Astrocyte (in vitro differentiated cells and primary cell): ENCODE results near the gene NBEA. TPM values are rescaled to one million over a fixed set of nuclear protein-coding genes. Genes with fewer than 3 reads are reported as not detected.
"Not testable (repeated sequence)": the region's sequence is repeated elsewhere in the genome, so short reads cannot be mapped to it uniquely, and the experiment has no call there.

Experiments
- DNase-seq: peaks from one replicate; pipeline ENCODE4 v3.0.0-alpha.2; 2010; ENCODE audit warnings: low read depth
- FAIRE-seq: peaks from 2 replicates; lab custom pipeline; 2011; peaks lifted over from hg19 to GRCh38; lab: Jason Lieb, UNC
- H2AFZ ChIP-seq: 2 replicates; pipeline ENCODE4 v1.6.0; 2012; ENCODE audit warnings: low read depth, low read length, inconsistent platforms
- H3K27ac ChIP-seq: 2 replicates; pipeline ENCODE4 v1.5.1; 2011; ENCODE audit warnings: low read depth, low read length, inconsistent platforms
- H3K27me3 ChIP-seq: 2 replicates; pipeline ENCODE4 v1.6.0; 2011; ENCODE audit warnings: low read length, inconsistent platforms; ENCODE audit not compliant: insufficient read depth
- H3K36me3 ChIP-seq: 2 replicates; pipeline ENCODE4 v1.5.1; 2011; ENCODE audit warnings: low read length, inconsistent platforms; ENCODE audit not compliant: insufficient read depth
- H3K4me1 ChIP-seq: 2 replicates; pipeline ENCODE4 v1.5.1; 2011; ENCODE audit warnings: low read length, inconsistent platforms; ENCODE audit not compliant: insufficient read depth
- H3K4me2 ChIP-seq: 2 replicates; pipeline ENCODE4 v1.6.0; 2012; ENCODE audit warnings: low read length, inconsistent platforms
- H3K4me3 ChIP-seq: 2 replicates; pipeline ENCODE4 v1.5.1; 2011; ENCODE audit warnings: low read depth, mild to moderate bottlenecking, low read length, inconsistent platforms; ENCODE audit not compliant: insufficient read depth
- H3K79me2 ChIP-seq: 2 replicates; pipeline ENCODE4 v1.6.0; 2012; ENCODE audit warnings: mild to moderate bottlenecking, low read length, inconsistent platforms; ENCODE audit not compliant: insufficient read depth
- H3K9ac ChIP-seq: 2 replicates; pipeline ENCODE4 v1.6.0; 2012; ENCODE audit warnings: mild to moderate bottlenecking, low read length, inconsistent platforms
- H3K9me3 ChIP-seq: 2 replicates; pipeline ENCODE4 v1.5.1; 2012; ENCODE audit warnings: low read depth, mild to moderate bottlenecking, low read length, inconsistent platforms; ENCODE audit not compliant: insufficient read depth
- H4K20me1 ChIP-seq: 2 replicates; pipeline ENCODE4 v1.6.0; 2012; ENCODE audit warnings: low read length, inconsistent platforms; ENCODE audit not compliant: insufficient read depth
- H3K27ac Mint-ChIP-seq: one replicate; pipeline ENCODE4 v1.8.0; 2021; ENCODE audit warnings: mild to moderate bottlenecking, mixed read lengths; ENCODE audit not compliant: unreplicated experiment
- H3K27me3 Mint-ChIP-seq: one replicate; pipeline ENCODE4 v1.8.0; 2021; ENCODE audit warnings: low read depth, mixed read lengths; ENCODE audit not compliant: unreplicated experiment
- H3K36me3 Mint-ChIP-seq: one replicate; pipeline ENCODE4 v1.8.0; 2021; ENCODE audit warnings: low read depth, mixed read lengths; ENCODE audit not compliant: unreplicated experiment
- H3K4me1 Mint-ChIP-seq: one replicate; pipeline ENCODE4 v1.8.0; 2021; ENCODE audit warnings: low read depth, mixed read lengths; ENCODE audit not compliant: unreplicated experiment
- H3K4me3 Mint-ChIP-seq: one replicate; pipeline ENCODE4 v1.8.0; 2021; ENCODE audit warnings: mild to moderate bottlenecking, moderate library complexity, mixed read lengths; ENCODE audit not compliant: unreplicated experiment
- H3K9me3 Mint-ChIP-seq: one replicate; pipeline ENCODE4 v1.8.0; 2021; ENCODE audit warnings: mild to moderate bottlenecking, mixed read lengths; ENCODE audit not compliant: unreplicated experiment
- EZH2 ChIP-seq: IDR thresholded peaks from 2 replicates; pipeline ENCODE4 v1.6.1; 2012; ENCODE audit warnings: mild to moderate bottlenecking, low read length, inconsistent platforms; ENCODE audit not compliant: insufficient read depth
- total RNA-seq: library from RNA; stranded (reverse); gene quantifications from 2 replicates; pipeline ENCODE4 v1.2.1, GENCODE V29; 2021
- TF ChIP-seq, protein P1 (sequence below): IDR thresholded peaks from 2 replicates; pipeline ENCODE4 v1.5.1; 2011; ENCODE audit warnings: low read depth, mild to moderate bottlenecking, inconsistent platforms, low read length, moderate library complexity; ENCODE audit not compliant: insufficient read depth

Gene NBEA
- total RNA-seq, 1 donor from 2014 or later, result 7.8 TPM

DNA sequence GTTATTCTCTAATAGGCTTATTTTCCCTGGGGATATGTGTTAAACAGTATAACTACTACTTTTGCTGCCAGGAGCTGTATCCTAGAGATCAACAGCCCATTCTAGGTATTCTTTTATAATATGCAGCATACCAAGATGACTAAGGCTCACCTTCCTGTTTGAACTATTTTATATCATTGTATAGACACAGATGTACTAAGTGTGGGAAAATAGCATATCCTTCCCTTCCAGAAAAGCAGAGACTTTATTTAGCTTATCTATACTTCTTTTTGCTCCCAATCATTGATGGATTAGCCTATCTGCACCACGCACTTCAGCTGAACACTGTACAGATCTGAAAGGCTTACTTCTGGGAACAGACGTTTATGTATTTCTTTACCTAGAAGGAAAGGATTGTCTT is 451.8 kb downstream of the NBEA start:
- H3K27me3 ChIP-seq, result no peaks in the 10 kb centered on the region
- H3K4me1 ChIP-seq, result no peaks in the 10 kb centered on the region
- Mint-ChIP-seq H3K4me3 (no peak overlapping the region), H3K36me3 (peaks cover 1% of the 10 kb centered on the region), H3K9me3 (no peaks in the 10 kb centered on the region), H3K4me1 (peaks cover 2% of the 10 kb centered on the region), H3K27ac (no peak overlapping the region), H3K27me3 (no peaks in the 10 kb centered on the region)
- H3K27ac ChIP-seq, result no peak overlapping the region
- H4K20me1 ChIP-seq, result no peaks in the 10 kb centered on the region
- no peak overlapping the region for H2AFZ ChIP-seq
- FAIRE-seq (no peak), DNase-seq (no peak)
- H3K36me3 ChIP-seq, result no peaks in the 10 kb centered on the region
- no peak overlapping the region for H3K4me2 ChIP-seq
- H3K9me3 ChIP-seq, result no peaks in the 10 kb centered on the region
- H3K9ac ChIP-seq, result no peak overlapping the region
- no peak for TF ChIP-seq EZH2
- TF ChIP-seq, protein P1, sequence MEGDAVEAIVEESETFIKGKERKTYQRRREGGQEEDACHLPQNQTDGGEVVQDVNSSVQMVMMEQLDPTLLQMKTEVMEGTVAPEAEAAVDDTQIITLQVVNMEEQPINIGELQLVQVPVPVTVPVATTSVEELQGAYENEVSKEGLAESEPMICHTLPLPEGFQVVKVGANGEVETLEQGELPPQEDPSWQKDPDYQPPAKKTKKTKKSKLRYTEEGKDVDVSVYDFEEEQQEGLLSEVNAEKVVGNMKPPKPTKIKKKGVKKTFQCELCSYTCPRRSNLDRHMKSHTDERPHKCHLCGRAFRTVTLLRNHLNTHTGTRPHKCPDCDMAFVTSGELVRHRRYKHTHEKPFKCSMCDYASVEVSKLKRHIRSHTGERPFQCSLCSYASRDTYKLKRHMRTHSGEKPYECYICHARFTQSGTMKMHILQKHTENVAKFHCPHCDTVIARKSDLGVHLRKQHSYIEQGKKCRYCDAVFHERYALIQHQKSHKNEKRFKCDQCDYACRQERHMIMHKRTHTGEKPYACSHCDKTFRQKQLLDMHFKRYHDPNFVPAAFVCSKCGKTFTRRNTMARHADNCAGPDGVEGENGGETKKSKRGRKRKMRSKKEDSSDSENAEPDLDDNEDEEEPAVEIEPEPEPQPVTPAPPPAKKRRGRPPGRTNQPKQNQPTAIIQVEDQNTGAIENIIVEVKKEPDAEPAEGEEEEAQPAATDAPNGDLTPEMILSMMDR, result no peak
- no peaks in the 10 kb centered on the region for H3K79me2 ChIP-seq
- no peak overlapping the region for H3K4me3 ChIP-seq

DNA sequence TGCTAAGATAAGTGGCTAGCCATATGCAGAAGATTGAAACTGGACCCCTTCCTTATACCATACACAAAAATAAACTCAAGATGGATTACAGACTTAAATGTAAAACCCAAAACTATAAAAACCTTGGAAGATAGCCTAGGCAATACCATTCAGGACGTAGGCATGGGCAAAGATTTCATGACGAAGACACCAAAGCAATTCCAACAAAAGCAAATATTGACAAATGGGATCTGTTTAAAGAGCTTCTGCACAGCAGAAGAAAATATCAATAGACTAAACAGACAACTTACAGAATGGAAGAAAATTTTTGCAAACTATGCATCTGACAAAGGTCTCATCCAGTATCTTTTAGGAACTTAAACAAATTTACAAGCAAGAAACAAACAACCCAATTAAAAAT is 466.2 kb downstream of the NBEA start:
- not testable (repeated sequence) for H3K36me3 Mint-ChIP-seq, H3K27me3 Mint-ChIP-seq, H3K9me3 ChIP-seq, H3K9ac ChIP-seq, H4K20me1 ChIP-seq, FAIRE-seq, H3K27me3 ChIP-seq, H3K4me1 Mint-ChIP-seq, H3K9me3 Mint-ChIP-seq, H2AFZ ChIP-seq, H3K4me1 ChIP-seq, H3K4me2 ChIP-seq, H3K36me3 ChIP-seq, H3K4me3 Mint-ChIP-seq, H3K27ac Mint-ChIP-seq, H3K4me3 ChIP-seq, DNase-seq, H3K79me2 ChIP-seq, H3K27ac ChIP-seq

DNA sequence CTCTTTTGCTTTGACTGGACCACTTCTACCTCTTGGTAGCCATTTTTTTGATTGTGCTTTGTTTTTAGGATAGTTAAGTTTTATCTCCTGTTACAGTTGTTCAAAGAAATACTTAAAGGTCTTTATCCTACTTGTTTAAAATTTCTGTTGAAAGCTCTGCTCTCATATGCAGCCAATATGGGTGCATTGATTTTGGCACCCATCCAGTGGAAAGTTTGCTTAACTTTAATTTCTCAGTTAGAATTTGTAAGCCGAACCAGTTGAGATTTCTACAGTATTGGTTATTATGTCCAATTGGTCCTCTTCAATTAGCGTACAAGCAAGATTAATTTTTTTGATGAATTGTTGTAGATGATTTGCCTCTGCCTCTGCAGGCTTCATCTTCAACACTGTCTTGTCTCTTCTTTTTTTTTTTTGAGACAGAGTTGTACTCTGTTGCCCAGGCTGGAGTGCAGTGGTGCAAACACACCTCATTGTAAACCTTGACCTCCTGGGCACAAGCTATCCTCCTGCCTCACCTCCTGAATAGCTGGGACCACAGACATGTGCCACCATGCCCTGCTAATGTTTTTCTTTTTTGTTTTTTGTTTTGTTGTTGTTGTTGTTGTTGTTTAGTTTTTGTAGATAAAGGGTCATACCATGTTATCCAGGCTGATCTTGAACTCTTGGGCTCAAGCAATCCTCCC is 469.1 kb downstream of the NBEA start:
- no peak overlapping the region for H3K27ac ChIP-seq
- H3K36me3 Mint-ChIP-seq, result no peaks in the 10 kb centered on the region
- TF ChIP-seq, protein P1, result no peak
- TF ChIP-seq EZH2, result no peak
- no peaks in the 10 kb centered on the region for H3K4me1 ChIP-seq
- H3K4me3 ChIP-seq, result no peak overlapping the region
- H4K20me1 ChIP-seq, result no peaks in the 10 kb centered on the region
- H2AFZ ChIP-seq, result no peak overlapping the region
- H3K4me2 ChIP-seq, result no peak overlapping the region
- no peaks in the 10 kb centered on the region for H3K36me3 ChIP-seq
- H3K4me1 Mint-ChIP-seq, result no peaks in the 10 kb centered on the region
- no peaks in the 10 kb centered on the region for H3K27me3 ChIP-seq
- no peaks in the 10 kb centered on the region for H3K9me3 ChIP-seq
- H3K27ac Mint-ChIP-seq, result no peak overlapping the region
- peaks cover 2% of the 10 kb centered on the region for H3K9me3 Mint-ChIP-seq
- H3K79me2 ChIP-seq, result no peaks in the 10 kb centered on the region
- DNase-seq (no peak), FAIRE-seq (no peak)
- H3K9ac ChIP-seq, result no peak overlapping the region
- H3K4me3 Mint-ChIP-seq, result no peak overlapping the region
- H3K27me3 Mint-ChIP-seq, result no peaks in the 10 kb centered on the region
